Osteocyte (in vitro differentiated cells): ENCODE results near the gene RET. TPM values are rescaled to one million over a fixed set of nuclear protein-coding genes. Genes with fewer than 3 reads are reported as not detected.

Source experiments
- DNase-seq: peaks from one replicate; pipeline ENCODE4 v3.0.0; 2021; ENCODE audit warnings: mixed read lengths; ENCODE audit not compliant: unreplicated experiment; ENCODE audit errors: extremely low spot score
- H3K27ac Mint-ChIP-seq: one replicate; pipeline ENCODE4 v1.8.0; 2021; ENCODE audit warnings: mild to moderate bottlenecking, mixed read lengths; ENCODE audit not compliant: unreplicated experiment
- H3K27me3 Mint-ChIP-seq: one replicate; pipeline ENCODE4 v1.8.0; 2021; ENCODE audit warnings: mixed read lengths; ENCODE audit not compliant: unreplicated experiment
- H3K36me3 Mint-ChIP-seq: one replicate; pipeline ENCODE4 v1.8.0; 2021; ENCODE audit warnings: mixed read lengths; ENCODE audit not compliant: unreplicated experiment
- H3K4me1 Mint-ChIP-seq: one replicate; pipeline ENCODE4 v1.8.0; 2021; ENCODE audit warnings: mixed read lengths; ENCODE audit not compliant: unreplicated experiment
- H3K4me3 Mint-ChIP-seq: one replicate; pipeline ENCODE4 v1.8.0; 2021; ENCODE audit warnings: mild to moderate bottlenecking, moderate library complexity, mixed read lengths; ENCODE audit not compliant: unreplicated experiment
- H3K9me3 Mint-ChIP-seq: one replicate; pipeline ENCODE4 v1.8.0; 2021; ENCODE audit warnings: mixed read lengths; ENCODE audit not compliant: unreplicated experiment
- total RNA-seq: library from RNA; stranded (reverse); gene quantifications from 2 replicates; pipeline ENCODE4 v1.2.1, GENCODE V29; 2021
- TF ChIP-seq, protein P1 (sequence below): fragments of 200-600 bp; sonication (generic); IDR thresholded peaks from 2 replicates; pipeline ENCODE4 v1.5.0; 2021; ENCODE audit warnings: antibody characterized with exemption, mild to moderate bottlenecking, moderate library complexity

RET gene
- total RNA-seq, 1 donor from 2014 or later: 0.43 TPM

DNA sequence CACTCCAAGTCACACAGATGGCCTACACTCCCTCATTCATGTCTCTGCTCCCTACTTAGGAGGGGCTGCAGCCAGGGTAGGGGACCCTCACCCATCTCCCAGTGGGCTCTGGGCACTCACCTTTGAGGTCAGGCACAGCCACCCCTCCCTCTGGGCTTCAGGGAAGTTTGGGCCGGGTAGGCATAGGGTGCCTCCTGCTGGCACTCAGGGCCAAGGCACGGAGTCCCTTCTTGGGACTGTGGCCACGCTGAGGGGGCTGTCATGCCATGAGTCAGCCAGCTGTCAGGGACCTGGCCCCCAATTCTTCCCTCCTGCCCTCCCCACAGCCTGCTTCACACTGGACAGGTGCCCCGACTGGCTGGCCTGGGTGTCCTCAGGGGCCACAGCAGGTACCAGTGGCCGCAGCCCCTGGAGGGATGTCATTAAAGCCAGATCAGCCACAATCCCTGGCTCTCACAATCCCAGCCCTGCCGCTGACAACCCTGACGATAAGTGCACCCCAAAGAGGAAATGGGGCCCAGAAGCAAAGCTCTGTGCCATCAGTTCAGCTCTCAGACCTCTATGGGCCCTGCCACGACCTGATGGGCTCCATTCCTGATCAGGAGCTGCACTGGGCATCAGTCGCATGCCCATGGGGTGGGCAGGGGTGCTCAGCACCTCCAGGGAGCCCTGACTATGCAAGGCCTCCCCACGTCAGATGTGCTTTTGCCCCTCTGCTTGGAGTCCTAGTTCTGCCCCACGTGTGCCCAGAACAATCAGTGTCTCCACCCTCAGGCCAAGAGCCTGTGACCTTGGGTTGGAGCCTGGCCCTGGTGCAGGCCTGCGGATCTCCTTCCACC is 34.1 kb upstream of the RET start:
- Mint-ChIP-seq H3K36me3 (no peaks in the 10 kb centered on the region), H3K9me3 (no peaks in the 10 kb centered on the region), H3K27me3 (no peaks in the 10 kb centered on the region), H3K27ac (no peak overlapping the region), H3K4me1 (peaks cover 18% of the 10 kb centered on the region), H3K4me3 (no peak overlapping the region)
- peak; percentile 64 for DNase-seq
- TF ChIP-seq, protein P1, sequence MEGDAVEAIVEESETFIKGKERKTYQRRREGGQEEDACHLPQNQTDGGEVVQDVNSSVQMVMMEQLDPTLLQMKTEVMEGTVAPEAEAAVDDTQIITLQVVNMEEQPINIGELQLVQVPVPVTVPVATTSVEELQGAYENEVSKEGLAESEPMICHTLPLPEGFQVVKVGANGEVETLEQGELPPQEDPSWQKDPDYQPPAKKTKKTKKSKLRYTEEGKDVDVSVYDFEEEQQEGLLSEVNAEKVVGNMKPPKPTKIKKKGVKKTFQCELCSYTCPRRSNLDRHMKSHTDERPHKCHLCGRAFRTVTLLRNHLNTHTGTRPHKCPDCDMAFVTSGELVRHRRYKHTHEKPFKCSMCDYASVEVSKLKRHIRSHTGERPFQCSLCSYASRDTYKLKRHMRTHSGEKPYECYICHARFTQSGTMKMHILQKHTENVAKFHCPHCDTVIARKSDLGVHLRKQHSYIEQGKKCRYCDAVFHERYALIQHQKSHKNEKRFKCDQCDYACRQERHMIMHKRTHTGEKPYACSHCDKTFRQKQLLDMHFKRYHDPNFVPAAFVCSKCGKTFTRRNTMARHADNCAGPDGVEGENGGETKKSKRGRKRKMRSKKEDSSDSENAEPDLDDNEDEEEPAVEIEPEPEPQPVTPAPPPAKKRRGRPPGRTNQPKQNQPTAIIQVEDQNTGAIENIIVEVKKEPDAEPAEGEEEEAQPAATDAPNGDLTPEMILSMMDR: no peak

- TF ChIP-seq, protein P1: no peak
- peaks cover 20% of the 10 kb centered on the region for H3K4me1 Mint-ChIP-seq
- DNase-seq: peak; percentile 82
- H3K27me3 Mint-ChIP-seq: no peaks in the 10 kb centered on the region
- no peak overlapping the region for H3K27ac Mint-ChIP-seq
- no peaks in the 10 kb centered on the region for H3K9me3 Mint-ChIP-seq
- no peak overlapping the region for H3K4me3 Mint-ChIP-seq
- no peaks in the 10 kb centered on the region for H3K36me3 Mint-ChIP-seq
These were observed 33.5 kb upstream of the RET start for GRCh38 chr10:43043342-43043772.

DNA sequence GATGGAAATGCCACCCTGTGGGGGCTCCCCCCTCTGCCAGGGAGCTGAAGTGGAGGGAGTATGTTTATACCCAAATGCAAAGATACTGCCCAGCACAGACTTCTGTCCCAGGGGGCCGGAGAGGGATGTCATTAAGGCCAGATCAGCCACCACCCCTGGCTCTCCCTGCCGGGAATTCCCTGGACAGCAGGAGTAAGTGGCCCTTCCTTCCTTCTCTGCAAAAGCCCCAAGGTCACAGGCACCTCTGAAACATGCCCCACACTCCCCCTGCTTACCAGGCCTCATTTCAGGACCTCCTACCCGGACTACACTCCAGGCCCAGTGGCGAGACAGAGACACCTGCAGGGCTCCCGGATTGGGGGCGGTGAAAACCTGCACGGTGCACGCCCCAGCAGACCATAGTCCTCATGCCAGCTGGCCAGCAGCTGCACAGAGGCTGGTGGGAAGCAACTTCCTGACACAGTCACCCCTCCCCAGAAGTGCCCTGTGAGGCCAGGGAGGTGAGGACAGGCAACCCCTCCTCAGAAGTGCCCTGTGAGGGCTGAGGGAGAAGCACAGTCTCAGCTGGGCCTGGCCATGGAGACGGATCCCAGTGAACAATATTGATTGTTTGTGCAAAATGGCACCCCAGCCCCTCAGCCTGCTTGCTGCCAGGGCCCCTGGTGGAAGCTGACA is 33.0 kb upstream of the RET start:
- peak overlapping the region; percentile 53 for H3K27ac Mint-ChIP-seq
- no peaks in the 10 kb centered on the region for H3K36me3 Mint-ChIP-seq
- peaks cover 24% of the 10 kb centered on the region for H3K4me1 Mint-ChIP-seq
- H3K27me3 Mint-ChIP-seq: no peaks in the 10 kb centered on the region
- DNase-seq: no peak
- no peaks in the 10 kb centered on the region for H3K9me3 Mint-ChIP-seq
- TF ChIP-seq, protein P1: no peak
- peak overlapping the region; percentile 14 for H3K4me3 Mint-ChIP-seq

DNA sequence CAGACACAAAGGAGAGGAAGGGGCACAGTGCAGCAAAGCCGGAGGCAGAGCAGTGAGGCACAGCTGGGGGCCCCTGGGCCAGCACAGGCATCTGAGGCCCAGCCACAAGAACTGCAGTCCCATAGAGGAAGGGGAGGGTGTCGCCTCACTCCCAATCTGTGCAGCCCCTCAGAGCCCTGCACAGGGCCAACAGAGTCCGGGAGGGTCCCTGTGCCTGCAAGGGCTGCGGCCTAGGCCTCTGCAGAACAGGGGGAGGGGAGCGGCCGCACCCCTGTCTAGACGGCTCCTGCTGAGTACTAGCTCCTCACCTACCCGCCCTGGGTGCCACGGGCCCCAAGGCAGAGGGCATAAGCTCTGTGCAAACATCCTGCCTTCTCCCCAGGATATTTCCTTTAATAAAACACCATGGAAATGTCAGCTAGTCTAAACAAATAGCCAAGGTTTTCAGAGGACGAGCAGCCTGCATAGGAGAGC is 32.4 kb upstream of the RET start:
- Mint-ChIP-seq H3K27ac (peak overlapping the region; percentile 53), H3K27me3 (peaks cover 5% of the 10 kb centered on the region)

More for the DNA sequence above, 32.4 kb upstream of the RET start:
- no peak for DNase-seq
- TF ChIP-seq, protein P1: no peak
- no peaks in the 10 kb centered on the region for H3K9me3 Mint-ChIP-seq
- peak overlapping the region; percentile 14 for H3K4me3 Mint-ChIP-seq
- no peaks in the 10 kb centered on the region for H3K36me3 Mint-ChIP-seq
- H3K4me1 Mint-ChIP-seq: peaks cover 27% of the 10 kb centered on the region
